Astrocyte (in vitro differentiated cells and primary cell): ENCODE results near the gene E2F2. TPM values are rescaled to one million over a fixed set of nuclear protein-coding genes. Genes with fewer than 3 reads are reported as not detected.

Experiments used
- DNase-seq: peaks from one replicate; pipeline ENCODE4 v3.0.0-alpha.2; 2010; ENCODE audit warnings: low read depth
- FAIRE-seq: peaks from 2 replicates; lab custom pipeline; 2011; peaks lifted over from hg19 to GRCh38; lab: Jason Lieb, UNC
- H2AFZ ChIP-seq: 2 replicates; pipeline ENCODE4 v1.6.0; 2012; ENCODE audit warnings: low read depth, low read length, inconsistent platforms
- H3K27ac ChIP-seq: 2 replicates; pipeline ENCODE4 v1.5.1; 2011; ENCODE audit warnings: low read depth, low read length, inconsistent platforms
- H3K27me3 ChIP-seq: 2 replicates; pipeline ENCODE4 v1.6.0; 2011; ENCODE audit warnings: low read length, inconsistent platforms; ENCODE audit not compliant: insufficient read depth
- H3K36me3 ChIP-seq: 2 replicates; pipeline ENCODE4 v1.5.1; 2011; ENCODE audit warnings: low read length, inconsistent platforms; ENCODE audit not compliant: insufficient read depth
- H3K4me1 ChIP-seq: 2 replicates; pipeline ENCODE4 v1.5.1; 2011; ENCODE audit warnings: low read length, inconsistent platforms; ENCODE audit not compliant: insufficient read depth
- H3K4me2 ChIP-seq: 2 replicates; pipeline ENCODE4 v1.6.0; 2012; ENCODE audit warnings: low read length, inconsistent platforms
- H3K4me3 ChIP-seq: 2 replicates; pipeline ENCODE4 v1.5.1; 2011; ENCODE audit warnings: low read depth, mild to moderate bottlenecking, low read length, inconsistent platforms; ENCODE audit not compliant: insufficient read depth
- H3K79me2 ChIP-seq: 2 replicates; pipeline ENCODE4 v1.6.0; 2012; ENCODE audit warnings: mild to moderate bottlenecking, low read length, inconsistent platforms; ENCODE audit not compliant: insufficient read depth
- H3K9ac ChIP-seq: 2 replicates; pipeline ENCODE4 v1.6.0; 2012; ENCODE audit warnings: mild to moderate bottlenecking, low read length, inconsistent platforms
- H3K9me3 ChIP-seq: 2 replicates; pipeline ENCODE4 v1.5.1; 2012; ENCODE audit warnings: low read depth, mild to moderate bottlenecking, low read length, inconsistent platforms; ENCODE audit not compliant: insufficient read depth
- H4K20me1 ChIP-seq: 2 replicates; pipeline ENCODE4 v1.6.0; 2012; ENCODE audit warnings: low read length, inconsistent platforms; ENCODE audit not compliant: insufficient read depth
- H3K27ac Mint-ChIP-seq: one replicate; pipeline ENCODE4 v1.8.0; 2021; ENCODE audit warnings: mild to moderate bottlenecking, mixed read lengths; ENCODE audit not compliant: unreplicated experiment
- H3K27me3 Mint-ChIP-seq: one replicate; pipeline ENCODE4 v1.8.0; 2021; ENCODE audit warnings: low read depth, mixed read lengths; ENCODE audit not compliant: unreplicated experiment
- H3K36me3 Mint-ChIP-seq: one replicate; pipeline ENCODE4 v1.8.0; 2021; ENCODE audit warnings: low read depth, mixed read lengths; ENCODE audit not compliant: unreplicated experiment
- H3K4me1 Mint-ChIP-seq: one replicate; pipeline ENCODE4 v1.8.0; 2021; ENCODE audit warnings: low read depth, mixed read lengths; ENCODE audit not compliant: unreplicated experiment
- H3K4me3 Mint-ChIP-seq: one replicate; pipeline ENCODE4 v1.8.0; 2021; ENCODE audit warnings: mild to moderate bottlenecking, moderate library complexity, mixed read lengths; ENCODE audit not compliant: unreplicated experiment
- H3K9me3 Mint-ChIP-seq: one replicate; pipeline ENCODE4 v1.8.0; 2021; ENCODE audit warnings: mild to moderate bottlenecking, mixed read lengths; ENCODE audit not compliant: unreplicated experiment
- EZH2 ChIP-seq: IDR thresholded peaks from 2 replicates; pipeline ENCODE4 v1.6.1; 2012; ENCODE audit warnings: mild to moderate bottlenecking, low read length, inconsistent platforms; ENCODE audit not compliant: insufficient read depth
- total RNA-seq: library from RNA; stranded (reverse); gene quantifications from 2 replicates; pipeline ENCODE4 v1.2.1, GENCODE V29; 2021
- TF ChIP-seq, protein P1 (sequence below): IDR thresholded peaks from 2 replicates; pipeline ENCODE4 v1.5.1; 2011; ENCODE audit warnings: low read depth, mild to moderate bottlenecking, inconsistent platforms, low read length, moderate library complexity; ENCODE audit not compliant: insufficient read depth

The E2F2 gene
- total RNA-seq, 1 donor from 2014 or later = 0.11 TPM

DNA sequence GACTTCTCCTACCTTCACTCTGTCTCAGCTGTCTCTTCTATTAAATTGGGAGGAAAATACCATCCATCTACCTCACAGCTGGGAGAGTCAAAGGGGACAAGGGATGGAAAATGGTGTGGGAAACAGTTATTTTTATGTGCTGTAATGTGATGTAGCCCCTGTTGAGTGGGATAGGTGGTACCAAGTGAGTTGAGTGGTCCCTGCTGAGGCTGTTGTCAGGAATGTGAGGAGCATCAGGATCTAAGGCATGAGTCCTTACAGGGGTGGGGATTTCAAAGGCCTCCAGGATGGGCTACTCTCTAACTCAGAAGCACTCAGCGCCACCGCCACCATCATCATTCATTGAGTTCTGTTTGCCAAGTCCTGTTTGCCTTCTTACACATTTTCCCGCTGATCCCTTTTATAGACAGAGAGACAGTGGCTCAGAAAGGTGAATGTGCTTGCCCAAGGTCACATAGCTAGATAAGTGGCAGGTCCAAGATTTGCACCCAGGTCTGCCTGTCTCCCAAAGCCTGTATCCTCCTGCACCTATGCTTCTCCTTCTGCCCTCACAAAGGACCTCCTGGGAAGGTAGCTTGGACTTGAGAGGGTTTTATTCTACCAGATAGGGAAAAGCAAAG, 32.8 kb upstream of the E2F2 start:
- peaks cover 49% of the 10 kb centered on the region for H3K4me1 ChIP-seq
- FAIRE-seq (no peak), DNase-seq (no peak)
- no peaks in the 10 kb centered on the region for H3K36me3 Mint-ChIP-seq
- peaks cover 39% of the 10 kb centered on the region for H3K4me1 Mint-ChIP-seq
- H3K4me2 ChIP-seq = no peak overlapping the region
- peak overlapping the region; percentile 97 for H3K27ac ChIP-seq
- H3K4me3 Mint-ChIP-seq = no peak overlapping the region
- H3K79me2 ChIP-seq = peaks cover 13% of the 10 kb centered on the region
- no peaks in the 10 kb centered on the region for H3K36me3 ChIP-seq
- no peaks in the 10 kb centered on the region for H3K27me3 ChIP-seq
- peak overlapping the region; percentile 99 for H3K9ac ChIP-seq
- H2AFZ ChIP-seq = no peak overlapping the region
- H3K9me3 ChIP-seq = no peaks in the 10 kb centered on the region
- no peaks in the 10 kb centered on the region for H3K27me3 Mint-ChIP-seq
- peaks cover 3% of the 10 kb centered on the region for H4K20me1 ChIP-seq
- TF ChIP-seq EZH2 = no peak
- TF ChIP-seq, protein P1, sequence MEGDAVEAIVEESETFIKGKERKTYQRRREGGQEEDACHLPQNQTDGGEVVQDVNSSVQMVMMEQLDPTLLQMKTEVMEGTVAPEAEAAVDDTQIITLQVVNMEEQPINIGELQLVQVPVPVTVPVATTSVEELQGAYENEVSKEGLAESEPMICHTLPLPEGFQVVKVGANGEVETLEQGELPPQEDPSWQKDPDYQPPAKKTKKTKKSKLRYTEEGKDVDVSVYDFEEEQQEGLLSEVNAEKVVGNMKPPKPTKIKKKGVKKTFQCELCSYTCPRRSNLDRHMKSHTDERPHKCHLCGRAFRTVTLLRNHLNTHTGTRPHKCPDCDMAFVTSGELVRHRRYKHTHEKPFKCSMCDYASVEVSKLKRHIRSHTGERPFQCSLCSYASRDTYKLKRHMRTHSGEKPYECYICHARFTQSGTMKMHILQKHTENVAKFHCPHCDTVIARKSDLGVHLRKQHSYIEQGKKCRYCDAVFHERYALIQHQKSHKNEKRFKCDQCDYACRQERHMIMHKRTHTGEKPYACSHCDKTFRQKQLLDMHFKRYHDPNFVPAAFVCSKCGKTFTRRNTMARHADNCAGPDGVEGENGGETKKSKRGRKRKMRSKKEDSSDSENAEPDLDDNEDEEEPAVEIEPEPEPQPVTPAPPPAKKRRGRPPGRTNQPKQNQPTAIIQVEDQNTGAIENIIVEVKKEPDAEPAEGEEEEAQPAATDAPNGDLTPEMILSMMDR = no peak
- peak overlapping the region; percentile 95 for H3K27ac Mint-ChIP-seq
- H3K9me3 Mint-ChIP-seq = no peaks in the 10 kb centered on the region
- H3K4me3 ChIP-seq = no peak overlapping the region

DNA sequence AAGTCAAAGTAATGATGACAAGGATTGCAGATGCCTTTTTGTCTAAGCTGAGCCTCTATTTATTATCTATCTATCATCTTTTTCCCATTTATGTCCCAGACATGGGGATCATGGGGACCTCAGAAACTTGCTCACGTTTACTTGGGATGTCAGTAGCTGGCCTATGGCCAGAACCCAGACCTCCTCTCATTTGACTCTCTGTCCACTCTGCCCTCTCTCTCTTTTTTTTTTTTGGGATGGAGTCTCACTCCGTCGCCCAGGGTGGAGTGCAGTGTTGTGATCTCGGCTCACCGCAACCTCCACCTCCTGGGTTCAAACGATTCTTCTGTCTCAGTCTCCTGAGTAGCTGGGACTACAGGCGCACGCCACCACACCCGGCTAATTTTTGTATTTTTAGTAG, 32.0 kb upstream of the E2F2 start:
- Mint-ChIP-seq H3K27ac (peak overlapping the region; percentile 95), H3K9me3 (no peaks in the 10 kb centered on the region), H3K27me3 (no peaks in the 10 kb centered on the region), H3K4me1 (peaks cover 34% of the 10 kb centered on the region), H3K4me3 (peak overlapping the region; percentile 43), H3K36me3 (no peaks in the 10 kb centered on the region)
- no peak for DNase-seq
- H4K20me1 ChIP-seq = peaks cover 12% of the 10 kb centered on the region
- no peaks in the 10 kb centered on the region for H3K27me3 ChIP-seq
- peak overlapping the region; percentile 99 for H3K9ac ChIP-seq
- H3K4me2 ChIP-seq = peak overlapping the region; percentile 89
- no peaks in the 10 kb centered on the region for H3K36me3 ChIP-seq
- TF ChIP-seq EZH2 = no peak
- TF ChIP-seq, protein P1 = no peak
- peaks cover 21% of the 10 kb centered on the region for H3K79me2 ChIP-seq
- no peak overlapping the region for H3K4me3 ChIP-seq
- no peaks in the 10 kb centered on the region for H3K9me3 ChIP-seq
- no peak for FAIRE-seq
- peak overlapping the region; percentile 97 for H3K27ac ChIP-seq
- peaks cover 44% of the 10 kb centered on the region for H3K4me1 ChIP-seq
- no peak overlapping the region for H2AFZ ChIP-seq
